Activated naive CD4-positive, alpha-beta T cell treated with anti-CD3 and anti-CD28 coated beads for 36 hours (primary cell): ENCODE measurements around the gene POLDIP3. TPM values are rescaled to one million over a fixed set of nuclear protein-coding genes. Genes with fewer than 3 reads are reported as not detected.
A peak's percentile ranks its signal among the peaks of the same experiment; 100 is the strongest.
"Not testable (repeated sequence)": the region's sequence is repeated elsewhere in the genome, so short reads cannot be mapped to it uniquely, and the experiment has no call there.

ENCODE experiments used
- CTCF ChIA-PET: fragments of 350-600 bp; sonication (Branson Sonifier 250); formaldehyde crosslinking; loops from one replicate; lab custom pipeline; 2021; ENCODE audit warnings: antibody characterized with exemption; lab: Charles Lee
- DNase-seq: peaks from one replicate; pipeline ENCODE4 v3.0.0-alpha.2; 2020
- H3K27ac Mint-ChIP-seq: one replicate; pipeline ENCODE4 v1.8.0; 2021; ENCODE audit warnings: mild to moderate bottlenecking, mixed read lengths
- H3K27me3 Mint-ChIP-seq: one replicate; pipeline ENCODE4 v1.8.0; 2021; ENCODE audit warnings: low read depth, mixed read lengths
- H3K36me3 Mint-ChIP-seq: one replicate; pipeline ENCODE4 v1.8.0; 2021; ENCODE audit warnings: low read depth, mixed read lengths
- H3K4me1 Mint-ChIP-seq: one replicate; pipeline ENCODE4 v1.8.0; 2021; ENCODE audit warnings: low read depth, mixed read lengths
- H3K4me3 Mint-ChIP-seq: one replicate; pipeline ENCODE4 v1.8.0; 2021; ENCODE audit warnings: mild to moderate bottlenecking, moderate library complexity, mixed read lengths
- H3K9me3 Mint-ChIP-seq: one replicate; pipeline ENCODE4 v1.8.0; 2021; ENCODE audit warnings: mixed read lengths
- intact Hi-C: fragments of 100-400 bp; cut with micrococcal nuclease; formaldehyde crosslinking; loops from one replicate; pipeline ENCODE4 v1.15.1; 2023
- total RNA-seq, 2 experiments: library from RNA; stranded (reverse); gene quantifications; one replicate each; pipeline ENCODE4 v1.2.3, GENCODE V29; 2021

The POLDIP3 gene
- total RNA-seq, 2 experiments from 2014 or later = 83.7 to 93.8 TPM

- peaks cover 18% of the 10 kb centered on the region for H3K36me3 Mint-ChIP-seq
- DNase-seq, H3K4me1 Mint-ChIP-seq, H3K4me3 Mint-ChIP-seq, H3K27ac Mint-ChIP-seq, H3K9me3 Mint-ChIP-seq, CTCF ChIA-PET, H3K27me3 Mint-ChIP-seq: not testable (repeated sequence)
- intact Hi-C loops = loop anchor here (5.0 kb wide), 1 partner anchor 62 kb away; no protein-coding TSS in a partner anchor
Observed at GRCh38 chr22:42574046-42574445, 40.6 kb downstream of the POLDIP3 start.

DNA sequence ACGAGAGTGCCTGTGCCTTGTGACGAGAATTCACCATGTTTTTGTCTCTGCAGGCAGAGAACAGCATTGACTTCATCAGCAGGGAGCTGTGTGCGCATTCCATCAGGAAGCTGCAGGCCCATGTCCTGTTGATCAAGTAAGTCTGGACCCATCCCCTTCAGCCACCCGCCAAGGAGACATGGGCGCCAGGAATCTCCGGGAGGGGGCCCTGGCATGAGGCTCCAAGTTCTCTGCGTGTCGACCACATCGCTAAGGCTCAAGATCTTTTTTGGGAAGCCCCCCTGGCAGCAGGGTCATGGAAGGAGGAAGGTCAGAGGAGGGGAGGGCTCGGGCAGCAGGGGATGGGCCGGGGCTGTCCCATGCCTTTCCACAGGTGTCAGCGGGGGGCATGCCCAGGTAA, 43.6 kb downstream of the POLDIP3 start:
- H3K4me3 Mint-ChIP-seq, DNase-seq, H3K4me1 Mint-ChIP-seq, H3K27ac Mint-ChIP-seq, H3K36me3 Mint-ChIP-seq, H3K27me3 Mint-ChIP-seq, H3K9me3 Mint-ChIP-seq, CTCF ChIA-PET: not testable (repeated sequence)
- intact Hi-C loops = loop anchor here (5.0 kb wide), 1 partner anchor 59 kb away; no protein-coding TSS in a partner anchor

- DNase-seq, H3K27ac Mint-ChIP-seq, H3K4me3 Mint-ChIP-seq, H3K9me3 Mint-ChIP-seq, H3K27me3 Mint-ChIP-seq, H3K4me1 Mint-ChIP-seq: not testable (repeated sequence)
- peaks cover 14% of the 10 kb centered on the region for H3K36me3 Mint-ChIP-seq
- CTCF ChIA-PET = interaction anchor here (0.7 to 1.1 kb wide), 2 partner anchors 15 to 69 kb away, joined by 3 to 4 read pairs; no protein-coding TSS in a partner anchor
- intact Hi-C loops = loop anchor here (5.0 kb wide), 1 partner anchor 58 kb away; no protein-coding TSS in a partner anchor
Observed at GRCh38 chr22:42570580-42570979, 44.1 kb downstream of the POLDIP3 start.

- peaks cover 11% of the 10 kb centered on the region for H3K36me3 Mint-ChIP-seq
Observed at GRCh38 chr22:42567950-42568349, 46.7 kb downstream of the POLDIP3 start.

DNA sequence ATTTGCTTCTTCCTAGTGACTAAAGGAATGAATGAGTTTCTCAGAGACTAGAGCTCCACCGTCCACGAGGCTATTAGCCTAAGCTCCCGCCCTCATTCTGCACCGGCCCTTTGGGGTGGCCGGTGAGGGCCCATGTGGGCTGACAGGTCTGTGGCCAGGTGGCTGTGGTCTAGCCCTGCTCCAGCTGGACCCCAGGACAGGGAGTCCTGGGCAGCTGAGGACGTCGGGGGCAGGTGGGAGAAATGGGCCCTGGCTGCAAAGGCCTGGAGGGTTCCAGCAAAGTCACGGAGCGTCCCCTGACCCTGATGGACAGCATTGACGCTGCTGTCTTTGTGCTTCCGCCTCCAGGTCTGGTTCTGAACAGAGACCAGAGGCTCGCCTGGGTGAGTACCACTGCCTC, 48.7 kb downstream of the POLDIP3 start:
- CTCF ChIA-PET = no interaction called here
- Mint-ChIP-seq H3K4me3 (no peak overlapping the region), H3K27ac (no peak overlapping the region), H3K4me1 (no peaks in the 10 kb centered on the region), H3K27me3 (no peaks in the 10 kb centered on the region), H3K9me3 (no peaks in the 10 kb centered on the region), H3K36me3 (peaks cover 9% of the 10 kb centered on the region)
- no peak for DNase-seq
- intact Hi-C loops = no loop called here

More at GRCh38 chr22:42567950-42568349, 46.7 kb downstream of the POLDIP3 start:
- H3K4me3 Mint-ChIP-seq, H3K27me3 Mint-ChIP-seq, H3K4me1 Mint-ChIP-seq, intact Hi-C loops, H3K9me3 Mint-ChIP-seq, H3K27ac Mint-ChIP-seq, DNase-seq: not testable (repeated sequence)
- CTCF ChIA-PET = interaction anchor here (0.6 to 1.1 kb wide), 2 partner anchors 35 to 99 kb away, joined by 3 read pairs; no protein-coding TSS in a partner anchor

DNA sequence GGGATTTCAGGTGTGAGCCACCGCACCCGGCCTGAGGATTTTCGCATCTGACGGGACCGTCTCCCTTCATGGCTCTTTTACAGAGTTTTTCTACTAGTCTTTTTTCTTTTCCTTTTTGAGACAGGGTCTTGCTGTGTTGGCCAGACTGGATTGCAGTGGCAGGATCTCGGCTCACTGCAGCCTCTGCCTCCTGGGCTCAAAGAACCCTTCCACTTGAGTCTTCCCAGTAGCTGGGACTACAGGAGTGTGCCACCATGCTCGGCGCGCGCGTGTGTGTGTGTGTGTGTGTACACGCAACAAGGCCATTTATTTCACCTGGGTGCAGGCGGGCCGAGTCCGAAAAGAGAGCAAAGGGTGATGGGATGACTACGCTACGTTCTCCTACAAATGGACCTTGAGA, 50.0 kb downstream of the POLDIP3 start:
- no peaks in the 10 kb centered on the region for H3K9me3 Mint-ChIP-seq
- H3K36me3 Mint-ChIP-seq = peaks cover 10% of the 10 kb centered on the region
- no peak overlapping the region for H3K4me3 Mint-ChIP-seq
- intact Hi-C loops = no loop called here
- no peak overlapping the region for H3K27ac Mint-ChIP-seq
- no peaks in the 10 kb centered on the region for H3K27me3 Mint-ChIP-seq
- H3K4me1 Mint-ChIP-seq = no peaks in the 10 kb centered on the region
- no peak for DNase-seq
- CTCF ChIA-PET = no interaction called here

- H3K27me3 Mint-ChIP-seq, H3K9me3 Mint-ChIP-seq, H3K4me1 Mint-ChIP-seq, H3K36me3 Mint-ChIP-seq, H3K27ac Mint-ChIP-seq, DNase-seq, H3K4me3 Mint-ChIP-seq, CTCF ChIA-PET, intact Hi-C loops: not testable (repeated sequence)
Observed at GRCh38 chr22:42563943-42564342, 50.7 kb downstream of the POLDIP3 start.

GRCh38 chr22:42562684-42563083, 52.0 kb downstream of the POLDIP3 start:
- intact Hi-C loops = no loop called here
- Mint-ChIP-seq H3K27me3 (no peaks in the 10 kb centered on the region), H3K4me3 (no peak overlapping the region), H3K4me1 (no peaks in the 10 kb centered on the region), H3K9me3 (no peaks in the 10 kb centered on the region), H3K27ac (no peak overlapping the region), H3K36me3 (peaks cover 10% of the 10 kb centered on the region)
- DNase-seq = no peak
- CTCF ChIA-PET = interaction anchor here (0.6 kb wide), 2 partner anchors 364 to 803 kb away, joined by 3 read pairs; no protein-coding TSS in a partner anchor

- DNase-seq = no peak
- no peaks in the 10 kb centered on the region for H3K27me3 Mint-ChIP-seq
- H3K36me3 Mint-ChIP-seq = peaks cover 10% of the 10 kb centered on the region
- H3K4me3 Mint-ChIP-seq = no peak overlapping the region
- H3K27ac Mint-ChIP-seq = no peak overlapping the region
- CTCF ChIA-PET = interaction anchor here (0.6 to 3.5 kb wide), 4 partner anchors 7 to 802 kb away, joined by 3 to 11 read pairs (median 3); no protein-coding TSS in a partner anchor
- intact Hi-C loops = no loop called here
- H3K4me1 Mint-ChIP-seq = no peaks in the 10 kb centered on the region
- no peaks in the 10 kb centered on the region for H3K9me3 Mint-ChIP-seq
Observed at GRCh38 chr22:42562279-42562678, 52.4 kb downstream of the POLDIP3 start.

GRCh38 chr22:42561856-42562255, 52.8 kb downstream of the POLDIP3 start:
- H3K27ac Mint-ChIP-seq = no peak overlapping the region
- CTCF ChIA-PET = interaction anchor here (1.0 to 3.5 kb wide), 2 partner anchors 7 to 35 kb away, joined by 3 to 11 read pairs; no protein-coding TSS in a partner anchor
- H3K4me3 Mint-ChIP-seq = no peak overlapping the region
- peaks cover 10% of the 10 kb centered on the region for H3K36me3 Mint-ChIP-seq
- no peaks in the 10 kb centered on the region for H3K9me3 Mint-ChIP-seq
- no peaks in the 10 kb centered on the region for H3K27me3 Mint-ChIP-seq
- no peaks in the 10 kb centered on the region for H3K4me1 Mint-ChIP-seq
- no peak for DNase-seq
- intact Hi-C loops = no loop called here

DNA sequence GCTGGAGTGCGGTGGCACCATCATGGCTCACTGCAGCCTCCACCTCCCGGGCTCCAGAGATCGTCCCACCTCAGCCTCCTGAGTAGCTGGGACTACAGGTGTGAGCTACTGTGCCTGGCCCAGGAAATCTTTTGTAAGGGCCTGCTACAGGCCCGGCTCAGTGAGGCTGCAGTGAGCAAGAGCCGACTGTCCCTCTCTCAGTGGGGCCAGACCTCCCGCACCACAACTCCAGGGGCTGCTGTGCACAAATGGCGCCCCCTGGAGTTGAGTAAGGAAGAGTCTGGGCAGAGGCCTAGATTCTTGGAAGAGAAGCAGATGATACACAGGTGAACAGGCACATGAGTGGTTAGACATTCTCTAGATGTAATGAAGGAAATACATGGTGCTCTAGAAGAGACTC, 53.9 kb downstream of the POLDIP3 start:
- CTCF ChIA-PET = interaction anchor here (0.6 to 3.5 kb wide), 5 partner anchors 9 to 568 kb away, joined by 3 to 11 read pairs (median 4); no protein-coding TSS in a partner anchor
- Mint-ChIP-seq H3K27me3 (no peaks in the 10 kb centered on the region), H3K9me3 (no peaks in the 10 kb centered on the region), H3K36me3 (peaks cover 8% of the 10 kb centered on the region), H3K4me3 (no peak overlapping the region), H3K27ac (peak overlapping the region; percentile 46), H3K4me1 (no peaks in the 10 kb centered on the region)
- no peak for DNase-seq
- intact Hi-C loops = no loop called here

GRCh38 chr22:42560381-42560780, 54.3 kb downstream of the POLDIP3 start:
- CTCF ChIA-PET = interaction anchor here (0.6 to 3.5 kb wide), 5 partner anchors 9 to 568 kb away, joined by 3 to 11 read pairs (median 4); no protein-coding TSS in a partner anchor
- DNase-seq = no peak
- H3K9me3 Mint-ChIP-seq = no peaks in the 10 kb centered on the region
- no peaks in the 10 kb centered on the region for H3K4me1 Mint-ChIP-seq
- H3K27ac Mint-ChIP-seq = no peak overlapping the region
- peaks cover 5% of the 10 kb centered on the region for H3K36me3 Mint-ChIP-seq
- no peaks in the 10 kb centered on the region for H3K27me3 Mint-ChIP-seq
- intact Hi-C loops = no loop called here
- H3K4me3 Mint-ChIP-seq = no peak overlapping the region
